Anterior cingulate cortex (tissue), 58 donors: Measurements from ENCODE around the gene RASGRP4.
"Not testable (repeated sequence)": the region's sequence is repeated elsewhere in the genome, so short reads cannot be mapped to it uniquely, and the experiment has no call there.

Source experiments
- DNase-seq, 58 donors: peaks; one replicate each; lab custom pipeline; 2025; lab: John Stamatoyannopoulos, UW

Gene RASGRP4

GRCh38 chr19:38375748-38376147 lies 50.3 kb downstream of the RASGRP4 start:
- no peak for DNase-seq

GRCh38 chr19:38375098-38375493 lies 50.9 kb downstream of the RASGRP4 start:
- no peak for DNase-seq

- DNase-seq, result peak; percentile 76 to 100 (median 99)
Observed at GRCh38 chr19:38374332-38375097, 51.5 kb downstream of the RASGRP4 start, which contains the start of gene PSMD8. Gene PSMD8 (plus strand): TSS chr19:38374571. CDS start chr19:38374602, 31 bp downstream.

- DNase-seq, result peak in 1 of 58 donors; percentile 64
Observed at GRCh38 chr19:38373907-38374331, 52.1 kb downstream of the RASGRP4 start.

GRCh38 chr19:38371081-38371480 lies 54.9 kb downstream of the RASGRP4 start:
- DNase-seq, result no peak

GRCh38 chr19:38370299-38370698 lies 55.7 kb downstream of the RASGRP4 start:
- DNase-seq, result peak in 1 of 58 donors; percentile 9

- DNase-seq, result no peak
Observed at GRCh38 chr19:38369584-38369983, 56.4 kb downstream of the RASGRP4 start.

- no peak for DNase-seq
Observed at GRCh38 chr19:38367041-38367440, 59.0 kb downstream of the RASGRP4 start.

GRCh38 chr19:38362946-38363688 lies 62.9 kb downstream of the RASGRP4 start:
- not testable (repeated sequence) for DNase-seq

- peak in 11 of 58 donors; percentile 15 to 84 (median 39) for DNase-seq
Observed at GRCh38 chr19:38362076-38362945, 63.7 kb downstream of the RASGRP4 start.

- peak in 53 of 58 donors; percentile 4 to 84 (median 36) for DNase-seq
Observed at GRCh38 chr19:38361633-38362075, 64.4 kb downstream of the RASGRP4 start.

- DNase-seq, result no peak
Observed at GRCh38 chr19:38360839-38361631, 65.0 kb downstream of the RASGRP4 start.

- no peak for DNase-seq
Observed at GRCh38 chr19:38360351-38360750, 65.7 kb downstream of the RASGRP4 start.

GRCh38 chr19:38359242-38360021 lies 66.6 kb downstream of the RASGRP4 start:
- no peak for DNase-seq
